Activated naive CD8-positive, alpha-beta T cell (primary cell): ENCODE results near the gene BMP7.
"Not testable (repeated sequence)": the region's sequence is repeated elsewhere in the genome, so short reads cannot be mapped to it uniquely, and the experiment has no call there.

Experiments used
- H3K27ac Mint-ChIP-seq: one replicate; pipeline ENCODE4 v1.8.0; 2021; ENCODE audit warnings: mixed read lengths
- H3K27me3 Mint-ChIP-seq: one replicate; pipeline ENCODE4 v1.8.0; 2021; ENCODE audit warnings: mixed read lengths
- H3K36me3 Mint-ChIP-seq: one replicate; pipeline ENCODE4 v1.8.0; 2021; ENCODE audit warnings: mixed read lengths
- H3K4me1 Mint-ChIP-seq: one replicate; pipeline ENCODE4 v1.8.0; 2021; ENCODE audit warnings: low read depth, mixed read lengths
- H3K4me3 Mint-ChIP-seq: one replicate; pipeline ENCODE4 v1.8.0; 2021; ENCODE audit warnings: mild to moderate bottlenecking, mixed read lengths
- H3K9me3 Mint-ChIP-seq: one replicate; pipeline ENCODE4 v1.8.0; 2021; ENCODE audit warnings: low read depth, mixed read lengths

Gene BMP7

GRCh38 chr20:57292611-57293010, 26.2 kb upstream of the BMP7 start:
- Mint-ChIP-seq H3K36me3 (no peaks in the 10 kb centered on the region), H3K9me3 (no peaks in the 10 kb centered on the region), H3K4me3 (no peak overlapping the region), H3K4me1 (no peaks in the 10 kb centered on the region), H3K27ac (no peak overlapping the region), H3K27me3 (peaks cover 18% of the 10 kb centered on the region)

- peaks cover 22% of the 10 kb centered on the region for H3K27me3 Mint-ChIP-seq
- no peaks in the 10 kb centered on the region for H3K4me1 Mint-ChIP-seq
- H3K36me3 Mint-ChIP-seq: no peaks in the 10 kb centered on the region
- H3K9me3 Mint-ChIP-seq: no peaks in the 10 kb centered on the region
- H3K4me3 Mint-ChIP-seq: no peak overlapping the region
- no peak overlapping the region for H3K27ac Mint-ChIP-seq
Measured at GRCh38 chr20:57291694-57292093, 25.3 kb upstream of the BMP7 start.

DNA sequence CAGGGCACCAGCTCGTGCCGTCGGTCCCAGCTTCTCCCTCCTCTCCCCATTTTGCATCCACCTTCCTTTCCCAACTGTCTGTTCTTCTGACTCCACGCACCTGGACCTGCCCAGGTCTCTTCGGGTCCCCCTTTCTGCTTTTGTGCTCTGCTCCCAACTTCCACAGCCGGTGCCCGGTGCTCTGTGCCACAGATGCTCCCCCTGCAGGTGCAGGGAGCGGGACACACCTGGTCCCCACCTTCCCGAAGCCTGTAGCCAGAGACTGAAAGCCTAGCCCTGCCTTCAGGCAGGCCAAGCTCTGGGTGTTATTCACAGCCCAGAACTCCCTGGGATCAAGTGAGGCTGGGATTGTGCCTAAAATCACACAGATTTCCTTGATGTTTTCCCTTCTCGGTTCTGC, 24.6 kb upstream of the BMP7 start:
- no peaks in the 10 kb centered on the region for H3K36me3 Mint-ChIP-seq
- peaks cover 24% of the 10 kb centered on the region for H3K27me3 Mint-ChIP-seq
- H3K4me3 Mint-ChIP-seq: no peak overlapping the region

DNA sequence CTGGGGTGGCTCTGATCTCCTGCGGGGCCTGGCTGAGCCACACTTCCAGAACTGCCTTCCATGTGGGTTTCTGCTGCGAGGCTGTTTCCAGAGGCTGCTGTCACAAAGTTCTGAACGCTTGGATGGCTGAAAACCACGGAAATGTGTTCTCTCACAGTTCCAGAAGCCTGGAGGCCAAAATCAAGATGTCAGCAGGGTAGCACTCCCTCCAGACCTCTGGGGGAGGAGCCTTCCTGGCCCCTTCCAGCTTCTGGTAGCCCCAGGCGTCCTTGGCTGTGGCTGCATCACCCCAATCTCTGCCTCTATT, 23.7 kb upstream of the BMP7 start:
- Mint-ChIP-seq H3K4me1 (no peaks in the 10 kb centered on the region), H3K27ac (no peak overlapping the region), H3K27me3 (peaks cover 24% of the 10 kb centered on the region), H3K36me3 (no peaks in the 10 kb centered on the region), H3K4me3 (no peak overlapping the region), H3K9me3 (no peaks in the 10 kb centered on the region)

More for the DNA sequence above, 24.6 kb upstream of the BMP7 start:
- H3K4me1 Mint-ChIP-seq: no peaks in the 10 kb centered on the region
- no peaks in the 10 kb centered on the region for H3K9me3 Mint-ChIP-seq
- no peak overlapping the region for H3K27ac Mint-ChIP-seq

- no peaks in the 10 kb centered on the region for H3K9me3 Mint-ChIP-seq
- peaks cover 24% of the 10 kb centered on the region for H3K27me3 Mint-ChIP-seq
- no peaks in the 10 kb centered on the region for H3K4me1 Mint-ChIP-seq
- no peak overlapping the region for H3K4me3 Mint-ChIP-seq
- no peaks in the 10 kb centered on the region for H3K36me3 Mint-ChIP-seq
- H3K27ac Mint-ChIP-seq: no peak overlapping the region
Measured at GRCh38 chr20:57289391-57290177, 23.1 kb upstream of the BMP7 start.

DNA sequence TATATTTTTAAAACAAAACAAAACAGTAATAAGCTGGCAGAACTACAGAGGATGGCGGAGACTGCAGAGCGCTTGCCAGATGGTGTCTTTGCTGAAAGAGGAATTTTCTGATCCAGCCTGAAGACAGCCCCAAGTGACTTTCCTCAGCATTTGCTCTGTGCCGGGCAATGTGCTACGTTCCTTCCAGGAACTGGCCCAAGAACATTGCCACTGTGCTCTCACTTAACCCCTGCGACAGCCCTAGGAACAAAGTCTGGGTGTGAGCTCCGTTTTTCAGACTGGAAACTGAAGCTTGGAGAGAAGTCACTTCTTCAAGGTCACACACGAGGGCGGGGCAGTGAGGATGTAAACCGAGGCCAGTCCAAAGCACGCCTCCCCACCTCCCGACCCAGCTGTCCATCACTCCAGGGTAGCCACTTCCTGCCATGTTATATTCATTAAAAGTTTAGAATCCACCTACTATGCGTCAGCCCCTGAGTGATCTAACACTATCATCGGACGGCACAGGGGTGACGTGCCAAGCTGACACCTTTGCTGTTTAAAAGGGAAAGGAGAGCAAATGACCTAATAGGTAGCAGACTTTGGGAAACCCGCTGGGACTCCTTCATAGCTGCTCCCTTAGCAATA, 22.3 kb upstream of the BMP7 start:
- Mint-ChIP-seq H3K27me3 (peaks cover 24% of the 10 kb centered on the region), H3K9me3 (no peaks in the 10 kb centered on the region), H3K4me1 (no peaks in the 10 kb centered on the region), H3K4me3 (no peak overlapping the region), H3K27ac (no peak overlapping the region), H3K36me3 (no peaks in the 10 kb centered on the region)

GRCh38 chr20:57287901-57288300, 21.5 kb upstream of the BMP7 start:
- Mint-ChIP-seq H3K27ac (no peak overlapping the region), H3K4me3 (no peak overlapping the region), H3K9me3 (no peaks in the 10 kb centered on the region), H3K36me3 (no peaks in the 10 kb centered on the region), H3K4me1 (no peaks in the 10 kb centered on the region), H3K27me3 (peaks cover 24% of the 10 kb centered on the region)

DNA sequence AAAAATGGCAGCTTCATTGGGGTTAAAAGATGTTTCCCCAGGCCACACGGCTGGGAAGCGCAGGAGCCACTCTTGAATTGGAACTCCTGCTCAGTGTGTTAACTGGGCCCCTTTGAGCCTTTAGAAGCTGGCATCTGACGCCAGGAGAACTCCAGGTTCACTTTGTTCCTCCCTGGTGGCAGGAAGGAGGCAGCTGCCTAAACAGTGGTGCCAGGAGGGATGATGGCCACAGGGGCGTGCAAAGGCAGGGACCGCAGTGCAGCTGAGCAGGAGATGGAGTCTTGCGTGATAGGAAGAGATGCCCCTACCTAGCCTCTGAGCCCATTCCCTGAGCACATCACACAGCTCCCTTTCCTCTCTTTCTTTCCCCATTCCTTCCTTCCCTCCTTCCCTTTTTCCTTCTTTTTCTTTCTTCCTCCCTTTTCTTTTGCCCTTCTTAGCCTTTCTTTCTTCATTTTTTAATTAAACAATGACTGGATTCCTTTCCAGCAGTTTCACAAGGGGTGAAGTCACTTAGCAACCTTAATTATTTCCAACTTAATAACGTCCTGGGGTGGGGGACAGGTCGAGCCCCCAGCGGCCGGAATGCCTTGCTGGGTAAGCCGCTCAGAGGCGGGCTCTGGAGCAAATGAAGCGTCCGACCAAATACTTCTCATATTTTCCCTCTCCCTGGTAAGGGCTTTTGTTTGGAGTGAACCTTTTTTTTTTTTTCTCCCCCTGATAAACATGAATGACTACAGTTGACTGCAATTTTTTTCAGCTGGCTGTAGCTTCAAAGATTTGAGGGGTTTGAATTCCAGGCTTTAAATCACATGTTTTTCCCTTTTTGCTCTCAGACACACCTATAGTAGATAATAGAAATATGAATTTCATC, 20.8 kb upstream of the BMP7 start:
- H3K36me3 Mint-ChIP-seq: no peaks in the 10 kb centered on the region
- H3K4me1 Mint-ChIP-seq: no peaks in the 10 kb centered on the region
- no peaks in the 10 kb centered on the region for H3K9me3 Mint-ChIP-seq
- H3K27me3 Mint-ChIP-seq: peaks cover 28% of the 10 kb centered on the region
- H3K4me3 Mint-ChIP-seq: no peak overlapping the region
- no peak overlapping the region for H3K27ac Mint-ChIP-seq

DNA sequence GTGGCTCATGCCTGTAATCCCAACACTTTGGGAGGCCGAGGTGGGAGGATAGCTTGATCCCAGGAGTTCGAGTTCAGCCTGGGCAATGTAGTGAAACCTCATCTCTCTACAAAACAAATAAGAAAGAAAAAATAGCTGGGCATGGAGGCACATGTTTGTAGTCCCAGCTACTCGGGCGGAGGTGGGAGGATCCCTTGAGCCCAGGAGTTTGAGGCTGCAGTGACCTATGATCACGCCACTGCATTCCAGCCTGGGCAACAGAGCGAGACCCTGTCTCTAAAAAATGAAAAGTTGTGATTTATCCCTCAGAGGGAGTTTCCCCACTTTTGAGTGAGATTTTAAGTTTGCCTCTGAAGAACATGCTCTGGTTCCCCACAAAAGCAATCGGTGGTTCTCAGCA, 17.4 kb upstream of the BMP7 start:
- Mint-ChIP-seq H3K27ac (no peak overlapping the region), H3K4me1 (no peaks in the 10 kb centered on the region), H3K4me3 (no peak overlapping the region), H3K9me3 (no peaks in the 10 kb centered on the region), H3K27me3 (peaks cover 22% of the 10 kb centered on the region), H3K36me3 (no peaks in the 10 kb centered on the region)

DNA sequence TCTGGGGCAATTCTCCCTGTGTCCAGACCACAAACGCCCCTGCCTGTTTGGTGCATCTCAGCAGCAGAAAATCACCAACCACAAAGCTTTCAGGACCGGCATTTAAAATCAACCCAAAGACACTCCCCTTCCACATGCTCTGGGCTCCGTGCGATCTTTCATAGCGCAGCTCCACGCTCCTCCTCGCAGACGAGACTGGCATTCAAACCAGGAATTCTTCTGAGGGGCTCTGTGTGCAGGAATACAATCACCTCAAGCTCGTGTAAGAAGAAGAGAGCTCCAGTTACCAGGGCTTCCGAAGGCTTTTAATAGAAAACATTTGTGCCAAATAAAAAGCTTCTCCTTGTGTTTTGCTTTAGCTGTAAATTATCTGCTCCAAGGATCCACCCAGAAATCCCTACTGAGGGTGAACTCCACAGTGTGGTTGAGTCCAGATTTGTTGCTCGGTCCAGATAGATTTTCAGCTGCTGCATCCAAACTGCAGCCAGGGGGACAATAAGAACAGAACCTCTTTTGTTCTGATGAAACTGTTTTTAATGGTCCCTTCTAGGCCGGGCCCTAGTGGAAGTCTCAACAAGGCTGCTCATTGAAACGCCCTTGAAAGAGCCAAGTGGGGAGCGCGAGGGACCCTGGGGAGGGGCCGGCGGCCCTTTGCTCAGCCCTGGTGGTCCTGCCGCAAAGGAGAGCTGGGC, 16.4 kb upstream of the BMP7 start:
- Mint-ChIP-seq H3K36me3 (no peaks in the 10 kb centered on the region), H3K27me3 (peaks cover 16% of the 10 kb centered on the region), H3K4me3 (no peak overlapping the region), H3K9me3 (no peaks in the 10 kb centered on the region), H3K27ac (no peak overlapping the region), H3K4me1 (no peaks in the 10 kb centered on the region)

DNA sequence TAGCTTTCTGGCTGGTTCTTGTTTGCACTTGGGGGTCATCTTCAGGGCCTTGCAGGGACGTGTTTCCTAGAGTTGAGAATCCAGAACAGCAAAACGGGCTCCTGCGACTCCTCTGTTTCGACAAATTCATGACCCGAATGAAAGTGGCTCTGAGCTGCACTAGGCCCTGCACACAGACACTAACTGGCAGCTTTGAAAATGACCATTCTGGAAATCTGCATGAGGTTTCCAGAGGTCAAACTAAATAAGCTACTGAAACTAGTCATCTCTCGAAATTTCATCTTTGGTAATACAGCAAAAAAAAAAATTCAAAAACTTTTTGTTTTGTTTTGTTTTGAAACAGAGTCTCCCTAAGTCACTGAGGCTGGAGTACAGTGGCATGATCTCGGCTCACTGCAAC, 15.5 kb upstream of the BMP7 start:
- H3K4me1 Mint-ChIP-seq: no peaks in the 10 kb centered on the region
- H3K27me3 Mint-ChIP-seq: peaks cover 10% of the 10 kb centered on the region
- no peaks in the 10 kb centered on the region for H3K36me3 Mint-ChIP-seq
- no peak overlapping the region for H3K4me3 Mint-ChIP-seq
- H3K9me3 Mint-ChIP-seq: no peaks in the 10 kb centered on the region
- H3K27ac Mint-ChIP-seq: no peak overlapping the region

DNA sequence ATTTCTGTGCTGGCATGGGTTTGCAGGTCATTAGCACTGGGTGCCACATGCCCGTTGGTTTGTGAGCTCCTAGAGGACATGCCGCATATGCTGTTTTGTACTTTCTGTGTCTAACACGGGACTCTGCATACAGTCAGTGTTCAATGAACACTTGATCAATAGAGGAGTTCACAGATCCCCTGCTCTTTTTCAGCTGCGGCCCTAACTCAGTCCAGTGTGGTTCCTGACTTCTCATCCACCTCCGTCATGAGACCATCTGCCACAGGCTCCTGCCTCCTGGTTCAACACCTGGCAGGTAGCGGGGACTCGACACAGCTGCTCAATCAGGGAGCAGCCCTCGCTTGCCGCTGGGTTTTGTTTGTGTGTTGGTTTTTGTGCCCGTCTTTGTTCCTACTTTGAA, 13.8 kb upstream of the BMP7 start:
- H3K36me3 Mint-ChIP-seq: no peaks in the 10 kb centered on the region
- no peak overlapping the region for H3K27ac Mint-ChIP-seq
- H3K9me3 Mint-ChIP-seq: no peaks in the 10 kb centered on the region
- no peaks in the 10 kb centered on the region for H3K4me1 Mint-ChIP-seq
- H3K4me3 Mint-ChIP-seq: no peak overlapping the region
- peaks cover 16% of the 10 kb centered on the region for H3K27me3 Mint-ChIP-seq

- not testable (repeated sequence) for H3K9me3 Mint-ChIP-seq, H3K4me1 Mint-ChIP-seq, H3K4me3 Mint-ChIP-seq, H3K27ac Mint-ChIP-seq, H3K36me3 Mint-ChIP-seq
- peaks cover 17% of the 10 kb centered on the region for H3K27me3 Mint-ChIP-seq
Measured at GRCh38 chr20:57279548-57279947, 13.1 kb upstream of the BMP7 start.

- H3K27me3 Mint-ChIP-seq: peaks cover 17% of the 10 kb centered on the region
- H3K27ac Mint-ChIP-seq: no peak overlapping the region
- no peak overlapping the region for H3K4me3 Mint-ChIP-seq
- H3K4me1 Mint-ChIP-seq: no peaks in the 10 kb centered on the region
- no peaks in the 10 kb centered on the region for H3K36me3 Mint-ChIP-seq
- no peaks in the 10 kb centered on the region for H3K9me3 Mint-ChIP-seq
Measured at GRCh38 chr20:57278457-57278856, 12.0 kb upstream of the BMP7 start.
